Ovary (tissue), 3 donors: ENCODE results near the gene EMX2.

ENCODE experiments used
- EP300 ChIP-seq: sonication (generic); formaldehyde crosslinking; IDR thresholded peaks from one replicate; pipeline ENCODE4 v1.6.1; 2017; ENCODE audit warnings: antibody characterized with exemption
- TF ChIP-seq, protein P1 (sequence below), 3 donors: fragments of 450-650 bp in 2 of 3; fragments of 200-600 bp in 1 of 3; IDR thresholded peaks; one replicate each; pipeline versions ENCODE4 v1.5.1 to v1.8.0; 2016 to 2022; ENCODE audit warnings: antibody characterized with exemption in 3 of 3, mild to moderate bottlenecking in 1 of 3
- donor health status: DM: no; HTN: no; CAD: no.

DNA sequence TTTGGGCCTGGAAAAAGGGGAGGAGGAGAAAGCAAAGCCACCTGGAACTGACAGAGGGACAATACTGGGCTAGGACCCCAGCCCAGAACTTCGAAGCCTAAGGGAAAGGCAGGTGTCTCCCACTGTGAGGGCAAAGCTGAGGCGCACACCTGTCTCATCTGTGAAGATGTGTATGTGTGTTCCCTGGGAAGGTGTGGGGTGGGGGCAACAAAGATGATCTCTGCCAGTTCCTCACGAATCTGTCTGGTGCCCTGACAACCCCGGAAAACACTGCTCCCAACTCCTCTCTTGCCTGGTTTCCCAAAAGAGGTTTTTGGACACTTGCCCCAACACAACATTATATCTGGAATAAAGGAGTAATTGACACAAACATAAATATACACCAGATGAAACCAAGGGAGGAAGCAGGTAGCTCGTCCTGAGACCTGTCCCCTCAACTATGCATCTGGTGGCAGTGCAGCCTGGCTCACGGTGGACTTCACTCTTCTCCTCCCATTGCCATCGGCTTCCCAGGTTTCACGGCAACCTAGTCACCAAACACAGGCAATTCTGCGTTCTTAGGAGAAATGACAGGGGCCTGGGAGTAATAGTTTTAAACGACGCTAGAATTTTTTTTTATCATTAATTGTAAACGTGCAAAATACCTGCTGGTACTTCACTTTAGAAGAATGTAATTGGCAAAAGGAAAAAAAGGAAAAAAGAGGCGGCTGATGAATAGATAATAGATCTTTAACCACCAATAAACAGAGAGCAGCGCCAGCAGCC, 1.7 kb upstream of the EMX2 start:
- TF ChIP-seq, protein P1, sequence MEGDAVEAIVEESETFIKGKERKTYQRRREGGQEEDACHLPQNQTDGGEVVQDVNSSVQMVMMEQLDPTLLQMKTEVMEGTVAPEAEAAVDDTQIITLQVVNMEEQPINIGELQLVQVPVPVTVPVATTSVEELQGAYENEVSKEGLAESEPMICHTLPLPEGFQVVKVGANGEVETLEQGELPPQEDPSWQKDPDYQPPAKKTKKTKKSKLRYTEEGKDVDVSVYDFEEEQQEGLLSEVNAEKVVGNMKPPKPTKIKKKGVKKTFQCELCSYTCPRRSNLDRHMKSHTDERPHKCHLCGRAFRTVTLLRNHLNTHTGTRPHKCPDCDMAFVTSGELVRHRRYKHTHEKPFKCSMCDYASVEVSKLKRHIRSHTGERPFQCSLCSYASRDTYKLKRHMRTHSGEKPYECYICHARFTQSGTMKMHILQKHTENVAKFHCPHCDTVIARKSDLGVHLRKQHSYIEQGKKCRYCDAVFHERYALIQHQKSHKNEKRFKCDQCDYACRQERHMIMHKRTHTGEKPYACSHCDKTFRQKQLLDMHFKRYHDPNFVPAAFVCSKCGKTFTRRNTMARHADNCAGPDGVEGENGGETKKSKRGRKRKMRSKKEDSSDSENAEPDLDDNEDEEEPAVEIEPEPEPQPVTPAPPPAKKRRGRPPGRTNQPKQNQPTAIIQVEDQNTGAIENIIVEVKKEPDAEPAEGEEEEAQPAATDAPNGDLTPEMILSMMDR (IDR thresholded peaks at IDR 0.05), result no peak
- TF ChIP-seq EP300, result no peak
